GM18517 (cell line): ENCODE results near the gene EID1.
"Not testable (repeated sequence)": the region's sequence is repeated elsewhere in the genome, so short reads cannot be mapped to it uniquely, and the experiment has no call there.

ENCODE experiments used
- ATAC-seq: cut with Tn5 transposase; IDR thresholded peaks from one replicate; pipeline ENCODE4 v1.9.1; 2021; ENCODE audit warnings: mild to moderate bottlenecking, moderate library complexity; ENCODE audit not compliant: unreplicated experiment

EID1 gene, protein sequence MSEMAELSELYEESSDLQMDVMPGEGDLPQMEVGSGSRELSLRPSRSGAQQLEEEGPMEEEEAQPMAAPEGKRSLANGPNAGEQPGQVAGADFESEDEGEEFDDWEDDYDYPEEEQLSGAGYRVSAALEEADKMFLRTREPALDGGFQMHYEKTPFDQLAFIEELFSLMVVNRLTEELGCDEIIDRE

DNA sequence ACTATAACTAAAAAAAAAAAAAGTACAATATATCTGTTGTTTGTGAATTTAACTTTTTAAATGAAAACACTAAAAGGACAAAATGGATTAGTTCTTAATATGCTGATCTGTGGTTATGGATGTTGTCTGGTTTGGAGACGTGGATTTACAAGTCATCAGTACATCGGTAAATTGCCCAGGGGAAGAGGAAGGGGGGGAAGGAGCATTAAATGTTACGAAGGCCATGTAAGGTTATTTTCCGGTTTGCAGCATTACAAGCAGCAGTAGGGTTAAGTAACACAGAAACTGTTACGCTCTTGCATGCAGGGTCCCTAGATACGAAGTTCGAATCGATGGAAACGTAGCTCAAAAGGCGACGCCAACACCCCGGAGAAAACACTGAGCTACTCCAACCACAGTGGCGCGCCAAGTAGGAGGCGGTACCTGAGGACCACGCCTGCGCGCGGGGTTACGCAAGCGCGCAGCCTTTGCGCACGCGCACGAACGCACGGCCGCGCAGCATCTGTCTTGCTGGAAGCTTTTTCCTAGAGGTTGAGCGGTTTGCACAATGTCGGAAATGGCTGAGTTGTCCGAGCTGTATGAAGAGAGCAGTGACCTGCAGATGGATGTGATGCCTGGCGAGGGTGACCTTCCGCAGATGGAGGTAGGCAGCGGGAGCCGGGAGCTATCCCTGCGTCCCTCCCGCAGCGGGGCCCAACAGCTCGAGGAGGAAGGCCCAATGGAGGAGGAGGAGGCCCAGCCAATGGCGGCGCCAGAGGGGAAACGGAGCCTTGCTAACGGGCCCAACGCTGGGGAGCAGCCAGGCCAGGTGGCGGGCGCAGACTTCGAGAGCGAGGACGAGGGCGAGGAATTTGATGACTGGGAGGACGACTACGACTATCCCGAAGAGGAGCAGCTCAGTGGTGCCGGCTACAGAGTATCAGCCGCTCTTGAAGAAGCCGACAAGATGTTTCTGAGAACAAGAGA lies at the start of gene EID1:
EID1 (plus strand) TSS at position 505 of the 966 bp plus-strand sequence; CDS start at position 548, 43 bp downstream.
- peak; percentile 92 for ATAC-seq

DNA sequence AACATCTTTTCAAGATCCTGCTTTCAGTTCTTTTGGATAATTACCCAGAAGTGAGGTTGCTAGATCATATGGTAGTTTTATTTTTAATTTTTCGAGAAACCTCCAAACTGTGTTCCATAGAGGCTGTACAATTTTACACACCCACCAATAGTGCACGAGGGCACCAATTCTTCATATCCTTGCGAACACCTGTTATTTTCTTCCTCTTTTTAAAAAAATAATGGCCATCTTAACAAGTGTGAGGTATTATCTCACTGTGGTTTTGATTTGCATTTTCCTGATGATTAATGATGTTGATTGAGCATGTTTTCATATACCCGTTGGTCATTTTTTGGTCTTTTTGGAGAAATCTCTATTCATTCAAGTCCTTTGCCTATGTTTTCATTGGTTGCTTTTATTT lies 49.5 kb upstream of the EID1 start:
- no peak for ATAC-seq

DNA sequence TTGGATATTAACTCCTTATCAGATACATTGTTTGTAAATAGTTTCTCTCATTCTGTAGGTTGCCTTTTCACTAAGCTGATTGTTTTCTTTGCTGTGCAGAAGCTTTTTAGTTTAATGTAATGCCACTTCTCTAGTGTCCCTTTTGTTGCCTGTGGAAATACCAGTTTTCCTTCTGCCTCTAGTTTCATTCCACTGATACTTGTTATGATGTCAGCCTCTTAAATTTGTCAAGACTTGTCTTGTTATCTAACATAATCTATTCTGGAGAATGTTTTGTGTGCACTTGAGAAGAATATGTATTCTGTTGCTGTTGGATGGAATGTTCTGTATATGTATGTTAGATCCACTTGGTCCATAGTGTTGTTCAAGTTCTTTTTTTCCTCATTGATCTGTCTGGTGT lies 49.0 kb upstream of the EID1 start:
- ATAC-seq = no peak

DNA sequence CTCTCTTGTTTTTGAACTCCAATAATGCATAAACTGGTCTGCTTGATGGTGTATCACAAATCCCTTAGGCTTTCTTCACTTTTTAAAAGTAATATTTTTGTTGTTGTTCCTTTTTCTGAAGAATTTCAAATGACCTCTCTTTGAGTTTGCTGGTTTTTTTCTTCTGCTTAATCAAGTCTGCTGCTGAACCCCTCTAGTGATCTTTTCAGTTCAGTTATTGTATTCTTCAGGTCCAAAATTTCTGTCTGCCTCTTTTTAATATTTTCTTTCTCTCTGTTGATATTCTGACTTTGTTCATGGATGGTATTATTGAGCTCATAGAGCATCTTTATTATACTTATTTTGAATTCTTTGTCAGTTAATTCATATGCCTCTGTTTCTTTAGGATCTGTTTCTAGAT lies 45.3 kb upstream of the EID1 start:
- ATAC-seq = no peak

DNA sequence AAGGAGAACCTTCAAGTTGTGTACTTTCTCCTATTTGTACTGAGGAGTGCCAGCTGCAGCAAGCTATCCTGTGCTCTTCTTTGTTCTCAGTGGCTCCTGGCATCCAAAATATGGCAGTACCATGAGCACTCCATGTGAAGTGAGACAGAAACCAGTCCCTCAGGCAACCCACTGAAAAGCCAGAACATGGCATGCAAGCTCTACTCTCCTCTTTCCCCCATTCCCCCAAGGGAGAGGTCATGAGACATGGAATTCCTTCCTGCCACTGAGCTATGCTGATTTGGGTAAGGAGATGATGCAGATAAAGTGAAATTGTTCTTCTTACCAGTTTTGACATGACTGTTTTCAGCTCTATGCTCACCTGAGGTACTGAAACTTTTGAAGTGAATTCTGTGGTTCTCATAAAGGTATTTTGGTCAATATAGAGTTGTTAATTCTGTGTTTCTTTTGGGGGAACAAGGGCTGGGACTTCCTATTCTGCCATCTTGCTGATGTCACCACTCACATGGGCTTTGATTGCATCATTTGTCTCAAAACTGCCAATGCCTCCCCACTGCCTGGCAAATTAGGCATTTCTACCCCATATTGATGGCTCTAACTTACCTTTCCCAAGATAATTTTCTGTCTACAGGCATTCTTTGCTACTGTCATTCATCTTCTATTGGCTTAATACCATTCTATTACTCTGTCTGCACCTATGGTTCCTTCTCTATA lies 44.3 kb upstream of the EID1 start:
- ATAC-seq = no peak

DNA sequence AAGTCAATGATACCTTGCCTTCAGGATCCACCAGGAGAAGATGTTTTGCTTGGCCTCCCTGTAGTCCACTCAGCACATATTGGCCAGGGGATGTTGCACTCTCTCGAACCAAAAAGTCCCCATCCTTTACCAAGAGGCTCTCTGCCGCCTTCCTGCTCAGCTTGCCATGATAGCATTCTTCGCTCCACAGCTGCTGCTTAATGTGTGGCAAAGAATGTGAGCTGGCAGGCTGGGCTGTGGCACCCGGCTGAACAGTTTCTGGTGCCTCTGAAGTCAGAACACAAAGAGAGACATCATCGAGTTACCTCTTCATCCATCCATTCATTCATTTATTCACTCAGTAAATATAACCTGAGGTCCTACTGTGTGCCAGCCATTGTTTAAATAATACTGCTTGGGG lies 43.2 kb upstream of the EID1 start:
- ATAC-seq = no peak

DNA sequence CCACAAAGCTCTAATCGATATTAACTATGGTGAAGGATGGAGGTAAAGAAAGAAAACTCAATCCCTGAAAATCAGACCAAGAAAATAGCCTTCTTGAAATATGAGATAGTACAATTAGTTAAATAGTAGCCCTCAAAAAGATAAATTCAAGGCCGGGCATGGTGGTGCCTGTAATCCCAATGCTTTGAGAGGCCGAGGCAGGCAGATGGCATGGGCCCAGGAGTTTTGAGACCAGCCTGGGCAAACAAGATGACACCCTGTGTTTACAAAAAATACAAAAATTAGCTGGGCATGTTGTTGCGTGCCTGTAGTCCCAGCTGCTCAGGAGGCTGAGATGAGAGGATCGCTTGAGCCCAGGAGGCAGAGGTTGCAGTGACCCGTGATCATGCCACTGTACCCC lies 35.4 kb upstream of the EID1 start:
- ATAC-seq = no peak

DNA sequence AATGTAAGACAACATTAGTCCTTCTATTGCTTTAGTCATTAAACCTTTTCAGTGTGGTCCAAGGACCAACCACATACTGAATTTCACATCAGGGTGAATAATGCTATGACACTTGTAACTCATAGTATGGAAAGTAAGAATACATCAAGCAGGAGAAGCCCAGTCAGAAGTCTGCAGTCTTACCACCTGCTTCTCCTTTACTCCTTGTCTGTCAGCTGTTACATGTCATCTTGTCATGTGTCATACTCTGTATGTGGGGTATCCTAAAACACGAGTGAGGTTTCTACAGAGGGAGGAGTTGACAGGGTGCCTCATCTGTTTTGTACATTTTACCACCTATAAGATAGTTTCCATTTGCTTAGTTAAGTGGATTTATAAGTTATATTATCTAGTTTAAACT lies 32.8 kb upstream of the EID1 start:
- no peak for ATAC-seq

DNA sequence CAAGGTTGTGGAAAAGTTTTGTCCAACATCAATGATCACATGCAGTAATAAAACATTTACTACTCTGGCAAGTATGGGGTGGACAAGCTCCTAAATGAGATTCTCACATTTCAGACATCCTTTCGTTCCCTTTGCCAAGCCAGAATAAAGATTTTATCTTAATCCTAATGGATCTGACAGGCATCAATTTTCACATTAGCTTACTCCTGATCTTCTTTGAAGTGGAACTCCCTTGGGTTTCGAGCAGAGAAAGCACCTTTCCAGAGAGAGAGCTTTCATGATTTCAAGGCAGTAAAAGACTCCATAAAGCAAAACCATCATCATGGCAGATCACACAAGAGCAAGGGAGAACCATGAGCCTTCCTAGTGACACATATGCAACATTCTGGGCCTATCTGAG lies 27.3 kb upstream of the EID1 start:
- ATAC-seq = no peak

DNA sequence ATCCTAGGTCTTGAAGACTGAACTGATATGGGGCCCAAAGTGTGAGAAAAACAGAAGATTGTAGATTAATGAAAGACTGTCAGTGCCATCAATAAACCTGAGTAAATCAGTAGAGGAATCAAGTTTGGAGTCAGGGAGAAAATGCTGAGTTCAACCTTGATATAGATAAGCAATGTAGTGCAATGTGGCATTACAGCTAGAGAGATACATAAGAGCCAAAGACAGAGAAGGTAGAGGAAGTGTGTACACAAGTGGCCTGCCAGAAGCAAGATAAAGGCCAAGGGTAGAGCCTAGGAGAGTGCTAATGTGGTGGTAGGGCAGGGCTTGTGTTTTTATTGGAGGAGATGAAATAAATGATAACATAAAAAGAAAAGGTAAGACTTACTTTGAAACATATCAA lies 26.0 kb upstream of the EID1 start:
- ATAC-seq = no peak

DNA sequence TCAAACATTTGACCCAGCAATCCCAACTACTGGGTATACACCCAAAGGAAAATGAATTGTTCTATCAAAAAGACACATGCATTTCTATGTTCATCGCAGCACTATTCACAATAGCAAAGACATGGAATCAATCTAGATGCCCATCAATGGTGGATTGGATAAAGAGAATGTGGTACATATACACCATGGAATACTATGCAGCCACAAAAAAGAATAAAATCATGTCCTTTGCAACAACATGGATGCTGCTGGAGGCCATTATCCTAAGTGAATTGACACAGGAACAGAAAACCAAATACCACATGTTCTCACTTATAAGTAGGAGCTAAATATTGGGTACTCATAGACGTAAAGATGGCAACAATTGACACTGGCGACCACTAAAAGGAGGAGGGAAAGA lies 23.5 kb upstream of the EID1 start:
- ATAC-seq = not testable (repeated sequence)

DNA sequence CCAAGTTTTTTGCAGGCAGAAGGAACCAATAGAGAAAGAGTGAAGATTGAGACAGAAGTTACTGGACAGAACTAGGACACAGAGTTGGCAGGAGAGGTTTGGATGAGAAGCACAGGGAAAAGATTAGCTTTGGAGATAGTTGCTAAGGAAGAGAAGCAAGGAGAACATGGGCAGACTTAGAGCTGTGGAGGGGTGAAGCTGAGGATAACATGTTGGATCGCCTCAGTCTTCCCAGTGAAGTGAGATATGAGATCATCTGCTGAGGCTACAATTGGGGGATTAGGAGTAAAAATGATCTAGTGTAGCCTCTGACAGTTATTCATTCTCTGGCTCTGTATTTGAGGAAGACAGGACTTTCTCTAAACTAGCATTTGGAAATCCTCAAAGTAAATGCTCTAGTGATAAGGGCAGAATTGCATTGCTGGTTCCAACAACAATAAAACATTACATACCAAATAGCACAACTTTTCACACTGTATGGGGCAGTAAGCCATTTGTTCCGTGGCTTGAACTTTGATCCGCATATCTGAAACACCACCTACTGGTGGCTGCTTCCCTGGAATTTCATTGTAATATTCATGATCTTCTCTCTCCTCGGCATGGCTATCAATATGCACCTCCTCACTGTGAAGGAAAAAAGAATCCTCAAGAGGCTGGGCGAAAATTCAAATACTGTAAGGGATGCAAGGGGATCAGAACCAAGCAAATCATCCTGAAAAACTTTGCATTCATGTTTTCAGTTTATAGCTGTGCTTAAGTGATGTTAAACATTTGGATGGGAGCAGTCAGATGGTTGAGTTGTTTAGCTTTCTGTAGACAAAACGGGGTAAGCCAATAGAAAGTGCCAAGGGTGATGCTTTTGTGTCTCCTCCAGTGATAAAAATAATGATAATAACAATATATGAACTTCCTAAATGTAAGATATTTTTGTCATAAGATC lies 22.2 kb upstream of the EID1 start:
- ATAC-seq = no peak

DNA sequence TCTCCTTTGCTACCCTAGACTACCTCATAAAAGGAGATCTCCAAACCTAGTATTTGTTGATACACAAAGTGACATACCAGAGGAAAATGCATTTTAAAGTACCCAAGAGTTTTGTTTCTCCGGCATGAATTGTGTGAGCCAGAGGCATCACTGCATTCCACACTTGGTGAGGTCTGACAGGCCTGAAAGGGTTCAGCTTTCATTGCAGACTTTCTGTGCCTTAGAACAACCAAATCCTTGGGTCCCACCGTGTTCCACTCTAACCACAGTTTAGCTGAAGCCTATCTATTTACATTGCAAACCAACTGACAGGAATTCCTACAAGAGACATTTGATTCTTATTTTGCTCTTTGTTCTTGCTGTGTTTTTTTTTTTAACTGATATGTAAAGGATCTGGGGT lies 21.0 kb upstream of the EID1 start:
- no peak for ATAC-seq

DNA sequence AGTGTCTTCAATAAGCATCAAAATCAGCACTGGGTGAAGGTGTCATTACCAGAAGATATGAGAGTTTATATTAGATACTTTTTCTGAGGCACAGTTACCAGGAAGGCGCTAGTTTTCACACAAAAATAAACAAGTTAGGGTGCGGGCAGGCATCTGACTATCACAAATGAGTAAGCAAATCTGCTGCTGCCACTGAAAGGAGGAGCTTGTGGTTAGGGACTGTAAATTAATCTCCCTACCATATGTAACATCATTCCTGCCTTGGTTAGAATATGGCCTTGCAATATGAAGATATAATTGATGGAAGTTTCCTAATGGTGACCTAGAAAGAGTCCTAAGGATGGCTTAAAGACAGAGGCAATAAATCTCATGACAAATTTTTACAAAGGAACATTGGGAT lies 19.5 kb upstream of the EID1 start:
- no peak for ATAC-seq

DNA sequence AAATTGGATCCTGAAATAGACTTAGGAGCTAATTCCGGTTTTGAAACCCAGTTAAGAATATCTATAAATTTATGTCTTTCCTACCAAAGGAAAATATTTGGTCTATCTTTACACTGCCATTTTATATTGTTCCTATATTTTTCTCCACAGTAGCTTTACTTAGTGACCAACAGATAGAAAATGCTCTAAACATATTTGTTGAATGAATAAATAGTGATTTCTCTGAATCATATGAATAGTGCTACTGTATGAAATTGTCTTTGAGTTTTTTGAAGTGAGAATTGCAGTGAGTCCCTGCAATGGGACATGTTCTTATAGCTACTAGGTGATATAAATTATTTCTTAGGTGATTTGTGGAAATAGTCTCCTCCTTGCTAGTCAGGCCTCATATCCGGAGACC lies 18.5 kb upstream of the EID1 start:
- ATAC-seq = no peak

DNA sequence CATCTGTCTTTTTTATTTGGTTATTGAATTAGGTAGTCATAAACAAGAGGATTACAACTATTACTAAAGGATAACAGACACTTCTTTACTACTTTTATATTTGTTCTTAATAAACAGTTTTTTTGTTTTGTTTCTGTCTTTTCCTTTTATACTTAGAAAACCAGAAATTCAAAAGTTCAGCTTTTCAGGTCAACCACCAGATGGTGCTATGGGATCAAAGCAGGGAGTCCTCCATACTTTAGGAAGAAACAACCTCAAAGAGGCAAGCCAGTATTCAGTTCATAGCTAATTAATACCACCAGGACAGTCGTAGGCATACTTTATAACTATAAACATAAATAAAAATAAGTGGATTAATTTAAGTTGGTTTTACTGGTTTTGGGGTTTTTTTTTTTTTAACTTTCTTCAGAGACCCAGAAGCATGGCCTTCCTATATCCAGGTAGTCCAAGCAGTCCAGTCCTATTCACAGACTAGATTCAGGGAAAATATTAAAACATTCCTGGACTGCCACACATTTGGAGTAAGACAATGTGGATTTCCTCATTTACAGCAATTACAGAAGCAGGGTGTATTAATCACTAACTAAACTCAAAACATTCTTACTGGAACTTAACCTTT lies 16.0 kb upstream of the EID1 start:
- ATAC-seq = peak; percentile 60

DNA sequence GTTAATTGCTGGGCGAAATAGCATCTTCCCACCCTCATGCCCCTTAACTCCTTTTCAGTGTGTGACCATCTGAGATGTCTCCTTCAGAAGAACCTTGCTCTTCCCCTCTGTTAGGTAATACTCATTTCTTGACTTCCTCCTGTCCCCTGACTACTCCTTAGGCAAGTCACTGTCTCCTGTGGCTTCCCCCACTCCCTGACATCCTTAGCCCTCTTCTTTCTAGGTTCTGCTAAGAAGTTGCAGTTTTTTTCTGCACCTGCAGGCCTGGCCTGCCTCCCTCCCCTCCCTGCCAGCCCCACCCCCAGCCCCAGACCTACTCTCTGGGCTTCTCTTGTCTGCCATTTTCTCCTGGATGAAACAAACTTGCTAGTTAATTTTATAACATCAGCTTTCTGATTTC lies 15.2 kb upstream of the EID1 start:
- no peak for ATAC-seq

DNA sequence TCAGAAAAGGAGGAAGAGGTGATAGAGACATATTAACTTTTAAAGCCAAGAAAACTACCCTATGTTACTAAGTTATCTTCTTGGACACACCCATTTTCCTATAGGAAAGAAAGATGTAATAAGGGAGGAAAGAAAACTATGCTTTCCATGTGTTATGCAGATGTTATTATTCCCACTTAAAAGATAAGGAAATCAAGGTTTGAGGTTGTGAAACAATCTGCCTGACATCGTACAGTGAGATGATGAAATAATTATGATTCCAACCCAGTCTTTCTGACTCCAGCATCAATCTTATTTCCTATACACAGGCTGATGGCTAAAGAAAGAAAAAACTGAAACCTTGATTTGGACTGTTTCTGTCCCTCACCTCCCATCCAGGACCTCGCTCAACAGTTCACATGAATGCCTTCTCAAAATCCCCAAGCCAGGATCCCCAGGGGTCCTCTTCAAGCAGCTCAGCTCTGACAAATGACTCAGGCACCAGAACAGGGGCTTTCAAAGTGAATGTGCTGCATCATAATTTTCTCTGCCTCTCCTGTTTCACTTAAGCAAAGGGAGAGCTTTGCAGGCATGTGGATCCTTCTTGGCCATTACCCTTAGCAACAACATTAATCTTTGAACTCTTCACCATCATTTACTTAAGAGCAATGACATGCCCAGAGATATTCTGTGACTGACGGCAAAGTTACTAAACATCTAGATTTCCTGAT lies 12.4 kb upstream of the EID1 start:
- no peak for ATAC-seq

DNA sequence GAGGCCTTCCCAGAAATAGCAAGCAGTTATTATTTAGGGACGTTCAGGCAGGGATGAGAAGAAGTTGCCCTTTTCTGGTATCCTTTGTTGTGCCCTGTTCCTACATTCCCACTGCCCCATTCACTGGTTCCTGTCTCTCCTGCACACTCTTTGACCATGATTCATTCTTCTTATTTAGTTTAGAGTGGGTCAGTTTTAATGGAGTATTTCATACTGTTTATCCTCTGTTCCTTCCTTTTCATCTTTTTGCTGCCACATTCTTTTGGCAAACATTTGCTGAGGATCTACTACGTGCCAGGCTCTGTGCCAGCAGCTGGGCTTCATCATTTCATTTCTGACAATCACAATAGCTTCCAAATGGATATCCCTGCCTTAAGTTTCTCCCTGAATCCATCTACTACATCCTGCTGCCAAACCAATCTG lies 11.8 kb upstream of the EID1 start:
- no peak for ATAC-seq

DNA sequence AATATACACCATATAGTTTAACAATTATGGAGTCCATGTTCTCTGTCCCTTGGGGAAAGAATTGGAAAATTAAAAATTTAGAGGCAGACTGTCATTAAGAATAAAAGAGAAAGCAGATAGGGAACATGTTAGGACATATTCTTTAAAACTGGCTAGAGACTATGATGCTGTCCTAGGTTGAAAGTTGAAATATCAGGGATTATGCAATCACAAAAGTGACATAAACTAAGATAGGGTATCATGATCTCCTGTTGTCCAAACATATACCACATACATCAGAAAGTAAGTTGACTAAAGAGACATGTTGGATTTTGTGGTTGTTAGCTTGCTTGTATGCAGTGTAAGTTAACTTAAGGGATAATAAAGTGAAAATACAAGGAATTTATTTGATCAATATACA lies 9.9 kb upstream of the EID1 start:
- no peak for ATAC-seq
